Activated CD8-positive, alpha-beta memory T cell treated with anti-CD3 and anti-CD28 coated beads, Interleukin-2, amount 10 ng/mL, durations not matched to agents 7 days and 5 days (primary cell): ENCODE results near the gene LLPH. TPM values are rescaled to one million over a fixed set of nuclear protein-coding genes. Genes with fewer than 3 reads are reported as not detected.

Experiments used
- ATAC-seq: fragments of 150-1000 bp; cut with Tn5 transposase; one replicate; pipeline ENCODE4 v1.10.0; 2021; ENCODE audit warnings: moderate library complexity
- CTCF ChIA-PET: fragments of 350-600 bp; sonication (Branson Sonifier 250); formaldehyde crosslinking; loops from one replicate; lab custom pipeline; 2021; ENCODE audit warnings: antibody characterized with exemption; lab: Charles Lee
- DNase-seq: peaks from one replicate; pipeline ENCODE4 v3.0.0-alpha.2; 2020
- H3K27ac Mint-ChIP-seq: one replicate; pipeline ENCODE4 v1.8.0; 2021; ENCODE audit warnings: mild to moderate bottlenecking, mixed read lengths
- H3K27me3 Mint-ChIP-seq: one replicate; pipeline ENCODE4 v1.8.0; 2021; ENCODE audit warnings: mixed read lengths
- H3K36me3 Mint-ChIP-seq: one replicate; pipeline ENCODE4 v1.8.0; 2021; ENCODE audit warnings: mild to moderate bottlenecking, mixed read lengths
- H3K4me1 Mint-ChIP-seq: one replicate; pipeline ENCODE4 v1.8.0; 2021; ENCODE audit warnings: mixed read lengths
- H3K4me3 Mint-ChIP-seq: one replicate; pipeline ENCODE4 v1.8.0; 2021; ENCODE audit warnings: mild to moderate bottlenecking, moderate library complexity, mixed read lengths
- H3K9me3 Mint-ChIP-seq: one replicate; pipeline ENCODE4 v1.8.0; 2022; ENCODE audit warnings: low read depth, mixed read lengths
- total RNA-seq, 2 experiments: library from RNA; stranded (reverse); gene quantifications; one replicate each; pipeline ENCODE4 v1.2.3, GENCODE V29; 2021

LLPH gene
- total RNA-seq, 2 experiments from 2014 or later: 35.3 to 40.3 TPM

DNA sequence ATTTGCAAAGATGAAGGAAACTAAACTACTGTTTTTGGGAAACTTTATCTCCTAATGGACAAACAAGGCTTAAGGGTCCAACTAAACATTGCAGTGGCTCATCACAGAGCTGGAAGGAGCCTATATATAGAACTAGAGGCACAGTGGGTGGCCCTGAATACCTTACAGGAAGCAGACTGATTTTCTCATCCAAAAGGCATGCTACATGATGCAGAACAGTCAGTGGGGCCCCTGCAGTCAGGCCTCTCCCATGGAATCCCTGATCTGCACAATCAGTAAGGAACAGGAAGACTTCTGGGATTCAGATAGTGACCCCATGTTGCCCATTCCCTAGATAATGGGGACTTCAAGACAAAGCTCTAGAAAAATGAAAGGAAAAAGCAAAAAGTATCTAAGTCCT is 1.9 kb upstream of the LLPH start:
- no peaks in the 10 kb centered on the region for H3K9me3 Mint-ChIP-seq
- H3K27ac Mint-ChIP-seq: no peak overlapping the region
- no peak for DNase-seq
- no peaks in the 10 kb centered on the region for H3K27me3 Mint-ChIP-seq
- CTCF ChIA-PET: interaction anchor here (0.9 kb wide), 1 partner anchor 13 kb away, joined by 3 read pairs; no protein-coding TSS in a partner anchor
- peaks cover 48% of the 10 kb centered on the region for H3K4me1 Mint-ChIP-seq
- ATAC-seq: no peak
- no peak overlapping the region for H3K4me3 Mint-ChIP-seq
- H3K36me3 Mint-ChIP-seq: peaks cover 34% of the 10 kb centered on the region

DNA sequence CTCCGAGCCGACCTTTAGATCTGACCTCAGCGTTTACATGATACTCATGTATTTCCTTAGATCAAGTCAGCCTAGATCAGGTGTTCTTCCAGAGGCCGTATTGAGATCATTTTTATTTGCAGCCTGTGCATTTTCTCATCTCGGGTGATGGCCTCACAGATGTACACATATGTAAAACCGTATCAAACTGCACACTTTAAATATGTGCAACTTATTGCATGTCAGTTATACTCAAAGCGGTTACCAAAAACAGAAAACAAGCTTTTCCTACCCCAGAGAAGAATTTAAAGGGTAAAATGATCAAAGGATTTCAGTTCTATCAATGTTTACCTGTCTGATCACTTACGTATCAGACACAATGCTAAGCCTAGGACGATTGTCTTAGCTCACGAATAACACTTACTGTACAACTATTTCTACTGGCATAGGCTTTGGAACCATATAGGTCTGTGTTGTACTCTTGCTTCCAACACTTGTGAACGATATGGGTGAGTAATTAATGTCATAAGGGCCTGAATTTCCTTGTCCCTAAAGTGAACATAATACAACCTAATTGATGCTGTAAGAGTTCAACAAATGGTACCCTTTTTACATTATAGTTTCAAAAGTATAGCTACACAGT is 628 bp upstream of the LLPH start:
- peaks cover 58% of the 10 kb centered on the region for H3K4me1 Mint-ChIP-seq
- DNase-seq (no peak), ATAC-seq (no peak)
- H3K9me3 Mint-ChIP-seq: no peaks in the 10 kb centered on the region
- H3K27ac Mint-ChIP-seq: peak overlapping the region; percentile 98
- H3K27me3 Mint-ChIP-seq: no peaks in the 10 kb centered on the region
- H3K4me3 Mint-ChIP-seq: peak overlapping the region; percentile 85
- peaks cover 41% of the 10 kb centered on the region for H3K36me3 Mint-ChIP-seq
- CTCF ChIA-PET: interaction anchor here (0.7 to 2.2 kb wide), 5 partner anchors 10 to 38 kb away, joined by 4 to 10 read pairs (median 7); partner anchors contain the start of gene TMBIM4

DNA sequence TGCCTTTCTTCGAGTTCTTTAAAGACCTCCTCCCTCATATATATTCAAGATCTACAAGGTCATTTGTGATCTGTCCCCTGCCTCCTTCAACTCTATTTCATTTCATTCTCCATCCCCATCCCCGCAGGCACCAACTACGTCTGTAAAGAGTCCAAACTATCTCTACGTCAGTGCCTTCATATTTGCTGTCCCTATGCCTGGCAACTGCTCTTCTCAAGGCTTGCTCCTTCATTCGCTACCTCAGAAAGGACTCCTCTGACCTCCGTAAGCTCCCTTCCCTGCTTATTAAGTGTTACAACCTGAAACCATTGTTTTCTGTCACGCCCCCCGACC is 650 bp downstream of the LLPH start:
- DNase-seq (no peak), ATAC-seq (peak; percentile 2)
- Mint-ChIP-seq H3K4me1 (peaks cover 66% of the 10 kb centered on the region), H3K9me3 (no peaks in the 10 kb centered on the region), H3K36me3 (peaks cover 48% of the 10 kb centered on the region), H3K27ac (peak overlapping the region; percentile 98), H3K27me3 (no peaks in the 10 kb centered on the region), H3K4me3 (peak overlapping the region; percentile 85)
- CTCF ChIA-PET: interaction anchor here (0.6 to 2.2 kb wide), 2 partner anchors 22 to 33 kb away, joined by 3 to 7 read pairs; no protein-coding TSS in a partner anchor

DNA sequence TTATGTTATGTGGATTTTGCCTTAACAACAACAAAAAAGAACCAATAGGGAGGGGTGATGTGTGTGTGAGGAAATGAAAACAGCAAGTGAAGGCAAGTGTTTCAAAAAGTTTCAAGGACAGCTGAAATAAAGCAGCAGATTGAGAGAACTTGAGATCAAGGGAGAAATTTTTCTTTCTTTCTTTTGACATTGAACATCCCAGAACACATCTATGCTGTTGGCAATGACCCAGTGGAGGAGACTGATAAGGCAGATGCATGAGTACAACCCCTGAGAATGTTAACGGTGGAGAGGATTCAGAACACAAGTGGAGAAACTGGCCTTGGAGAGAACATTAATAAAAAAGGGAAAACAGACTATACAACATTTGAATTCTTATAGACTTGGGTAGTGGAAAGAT is 2.9 kb downstream of the LLPH start:
- Mint-ChIP-seq H3K4me3 (no peak overlapping the region), H3K4me1 (peaks cover 61% of the 10 kb centered on the region), H3K9me3 (no peaks in the 10 kb centered on the region), H3K27ac (no peak overlapping the region), H3K36me3 (peaks cover 62% of the 10 kb centered on the region), H3K27me3 (no peaks in the 10 kb centered on the region)
- no peak for DNase-seq
- CTCF ChIA-PET: no interaction called here
- ATAC-seq: no peak

DNA sequence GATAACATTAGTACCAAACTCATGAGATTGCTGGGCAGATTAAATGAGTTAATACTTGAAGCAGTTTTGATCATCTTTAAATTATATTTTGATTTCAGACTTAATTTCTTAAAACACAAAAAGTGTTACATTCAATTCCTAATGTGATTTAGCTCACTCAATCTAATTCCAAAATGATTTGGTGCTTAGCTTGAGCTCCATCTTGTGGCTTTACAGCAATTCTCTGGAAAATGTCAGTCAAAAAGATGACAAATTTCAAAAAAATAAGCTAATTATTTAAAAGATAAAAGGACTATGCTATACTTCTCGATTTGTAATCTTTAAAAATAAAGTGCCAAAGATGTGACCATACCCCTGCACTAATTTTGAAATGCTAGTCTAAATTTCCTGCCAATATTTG is 10.1 kb downstream of the LLPH start:
- H3K27me3 Mint-ChIP-seq: no peaks in the 10 kb centered on the region
- no peaks in the 10 kb centered on the region for H3K9me3 Mint-ChIP-seq
- H3K4me1 Mint-ChIP-seq: peaks cover 23% of the 10 kb centered on the region
- CTCF ChIA-PET: interaction anchor here (1.1 to 2.3 kb wide), 3 partner anchors 11 to 25 kb away, joined by 4 to 6 read pairs (median 5); partner anchors contain the start of gene LLPH
- no peak for DNase-seq
- no peak overlapping the region for H3K4me3 Mint-ChIP-seq
- ATAC-seq: no peak
- H3K27ac Mint-ChIP-seq: peak overlapping the region; percentile 32
- peaks cover 45% of the 10 kb centered on the region for H3K36me3 Mint-ChIP-seq

DNA sequence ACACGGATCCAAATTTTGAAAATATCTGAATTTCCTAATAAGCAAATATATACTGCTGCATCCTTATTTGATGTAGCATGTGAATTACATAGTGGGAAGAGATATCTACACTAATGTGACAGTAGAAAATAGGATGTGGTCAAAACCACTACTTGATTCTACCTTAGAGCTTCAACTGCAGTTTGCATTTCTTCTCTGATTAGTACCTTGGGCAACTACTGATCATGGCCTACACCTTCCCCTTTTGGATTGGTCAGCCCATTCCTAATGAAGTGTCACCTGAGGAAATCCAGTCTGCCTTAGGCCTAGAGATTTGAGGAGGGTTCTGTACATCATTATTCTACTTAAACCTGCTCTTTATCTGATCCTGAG is 10.7 kb downstream of the LLPH start:
- H3K27me3 Mint-ChIP-seq: no peaks in the 10 kb centered on the region
- H3K27ac Mint-ChIP-seq: peak overlapping the region; percentile 32
- H3K4me1 Mint-ChIP-seq: peaks cover 18% of the 10 kb centered on the region
- H3K4me3 Mint-ChIP-seq: no peak overlapping the region
- ATAC-seq (no peak), DNase-seq (no peak)
- no peaks in the 10 kb centered on the region for H3K9me3 Mint-ChIP-seq
- CTCF ChIA-PET: interaction anchor here (1.1 to 1.3 kb wide), 2 partner anchors 11 to 12 kb away, joined by 4 to 5 read pairs; partner anchors contain the start of gene LLPH
- H3K36me3 Mint-ChIP-seq: peaks cover 39% of the 10 kb centered on the region

DNA sequence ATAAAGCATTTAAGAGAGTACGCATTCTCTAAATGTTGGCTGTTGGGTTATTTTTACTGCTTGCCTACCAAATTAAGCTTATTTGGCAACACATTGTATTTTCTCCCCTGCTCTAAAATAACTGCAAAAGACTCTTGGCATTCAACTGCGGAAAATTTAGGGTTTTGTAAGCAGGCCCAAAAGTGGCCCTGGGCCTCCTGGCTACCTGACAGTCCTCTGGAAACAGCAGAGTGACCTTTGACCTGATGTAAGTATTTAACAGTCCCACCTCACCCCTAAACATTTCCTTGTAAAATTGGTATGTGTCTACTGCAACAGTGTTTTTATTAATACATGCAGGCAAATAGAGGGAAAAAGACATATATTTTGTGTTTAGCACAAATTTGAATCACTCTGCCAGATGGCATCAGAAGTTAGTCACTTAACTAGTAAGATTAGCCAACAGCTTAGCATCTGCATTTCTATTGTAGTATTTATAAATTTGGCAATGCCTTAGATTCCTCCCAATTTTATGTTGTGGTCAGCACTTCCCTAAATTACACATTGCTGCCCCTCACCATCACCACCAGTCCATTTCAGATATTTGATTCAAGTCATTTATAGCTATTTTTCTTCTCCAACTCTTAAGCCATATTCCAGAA is 11.2 kb downstream of the LLPH start:
- Mint-ChIP-seq H3K27ac (no peak overlapping the region), H3K27me3 (no peaks in the 10 kb centered on the region), H3K4me3 (no peak overlapping the region), H3K9me3 (no peaks in the 10 kb centered on the region), H3K36me3 (peaks cover 35% of the 10 kb centered on the region), H3K4me1 (peaks cover 18% of the 10 kb centered on the region)
- DNase-seq (no peak), ATAC-seq (no peak)
- CTCF ChIA-PET: interaction anchor here (1.3 kb wide), 1 partner anchor 12 kb away, joined by 4 read pairs; the partner anchor contains the start of gene LLPH

DNA sequence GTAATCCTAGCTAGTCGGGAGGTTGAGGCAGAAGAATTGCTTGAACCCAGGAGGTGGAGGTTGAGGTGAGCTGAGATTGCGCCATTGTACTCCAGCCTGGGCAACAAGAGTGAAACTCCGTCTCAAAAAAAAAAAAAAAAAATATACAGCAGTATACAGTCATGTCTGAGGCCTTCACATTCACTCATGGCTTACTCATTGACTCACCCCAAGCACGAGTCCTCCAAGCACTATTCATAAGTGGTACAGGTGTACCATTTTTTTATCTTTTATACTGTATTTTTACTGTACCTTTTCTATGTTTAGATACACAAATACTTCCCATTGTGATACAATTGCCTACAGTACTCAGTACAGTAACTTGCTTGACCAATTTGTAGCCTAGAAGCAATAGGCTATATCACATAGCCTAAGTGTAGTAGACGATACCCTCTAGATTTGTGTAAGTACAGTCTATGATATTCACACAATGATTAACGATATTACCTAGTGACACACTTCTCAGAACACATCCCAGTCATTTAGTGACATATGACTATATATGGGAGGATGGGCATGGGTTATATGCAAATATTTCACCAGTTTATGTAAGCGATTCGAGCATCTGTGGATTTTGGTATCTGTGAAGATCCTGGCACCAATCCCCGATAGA is 12.2 kb downstream of the LLPH start:
- no peak for DNase-seq
- Mint-ChIP-seq H3K4me3 (no peak overlapping the region), H3K36me3 (peaks cover 27% of the 10 kb centered on the region), H3K9me3 (no peaks in the 10 kb centered on the region), H3K4me1 (peaks cover 18% of the 10 kb centered on the region), H3K27me3 (no peaks in the 10 kb centered on the region), H3K27ac (no peak overlapping the region)
- CTCF ChIA-PET: interaction anchor here (0.6 kb wide), 1 partner anchor 1328 kb away, joined by 3 read pairs; no protein-coding TSS in a partner anchor
- ATAC-seq: peak; percentile 36

DNA sequence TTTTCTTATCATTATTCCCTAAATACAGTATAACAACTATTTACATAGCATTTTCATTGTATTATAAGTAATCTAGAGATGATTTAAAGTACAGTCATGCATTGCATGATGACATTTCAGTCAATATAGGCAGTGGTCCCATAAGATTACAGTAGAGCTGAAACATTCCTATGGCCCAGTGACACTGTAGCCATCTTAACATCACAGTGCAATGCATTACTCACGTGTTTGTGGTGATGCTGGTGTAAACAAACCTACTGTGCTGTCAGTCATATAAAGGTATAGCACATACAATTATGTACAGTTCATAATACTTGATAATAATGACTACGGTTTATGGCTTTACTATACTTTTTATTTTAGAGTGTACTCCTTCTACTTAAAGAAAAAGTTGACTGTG is 13.3 kb downstream of the LLPH start:
- ATAC-seq (no peak), DNase-seq (no peak)
- H3K4me3 Mint-ChIP-seq: no peak overlapping the region
- H3K4me1 Mint-ChIP-seq: peaks cover 18% of the 10 kb centered on the region
- H3K36me3 Mint-ChIP-seq: peaks cover 20% of the 10 kb centered on the region
- no peaks in the 10 kb centered on the region for H3K27me3 Mint-ChIP-seq
- CTCF ChIA-PET: interaction anchor here (1.3 kb wide), 1 partner anchor 9 kb away, joined by 3 read pairs; no protein-coding TSS in a partner anchor
- no peaks in the 10 kb centered on the region for H3K9me3 Mint-ChIP-seq
- H3K27ac Mint-ChIP-seq: no peak overlapping the region

DNA sequence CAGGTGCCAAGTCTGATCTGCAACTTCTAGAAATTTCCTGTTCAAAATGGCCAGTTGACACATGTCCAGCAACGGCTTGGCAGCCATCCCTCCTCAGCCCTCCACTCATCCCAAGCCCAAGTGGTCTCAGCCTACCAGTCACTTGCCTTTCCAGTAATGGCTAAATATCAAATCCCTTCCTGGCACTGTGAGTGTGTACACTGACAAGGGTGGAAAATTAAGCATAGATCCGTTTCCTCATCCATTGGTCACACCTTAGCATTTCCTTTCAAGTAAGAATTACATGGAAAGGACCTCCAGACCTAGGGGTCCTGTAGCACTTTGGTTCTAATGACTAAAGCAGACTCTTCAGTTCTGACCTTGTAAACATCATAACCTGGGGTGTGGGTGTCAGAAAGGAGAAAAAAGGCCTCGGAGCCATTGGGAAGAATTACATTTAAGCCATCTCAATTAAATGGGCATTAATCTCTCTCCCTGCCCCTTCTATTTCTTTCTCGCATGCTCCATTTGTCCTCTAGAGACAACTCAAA is 15.4 kb downstream of the LLPH start:
- Mint-ChIP-seq H3K4me1 (peaks cover 11% of the 10 kb centered on the region), H3K9me3 (no peaks in the 10 kb centered on the region), H3K36me3 (peaks cover 10% of the 10 kb centered on the region), H3K4me3 (no peak overlapping the region), H3K27me3 (peaks cover 2% of the 10 kb centered on the region), H3K27ac (no peak overlapping the region)
- CTCF ChIA-PET: no interaction called here
- DNase-seq (no peak), ATAC-seq (no peak)

DNA sequence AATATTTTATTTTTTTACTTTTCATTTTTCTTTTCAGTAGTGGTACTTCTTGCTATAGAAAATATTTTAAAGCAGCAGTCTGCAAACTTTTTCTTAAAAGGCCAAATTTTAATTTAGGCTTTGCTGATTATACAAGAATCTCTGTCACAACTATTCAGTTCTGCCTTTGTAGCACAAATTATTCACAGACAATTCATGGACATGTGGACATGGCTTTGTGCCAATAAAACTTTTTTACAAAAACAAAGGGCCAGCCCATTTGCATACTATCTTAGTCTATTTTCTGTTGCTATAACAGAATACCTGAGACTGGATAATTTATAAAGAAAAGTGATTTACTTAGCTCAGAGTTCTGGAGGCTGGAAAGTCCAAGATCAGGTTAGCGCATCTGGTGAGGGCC is 17.1 kb downstream of the LLPH start:
- CTCF ChIA-PET: no interaction called here

DNA sequence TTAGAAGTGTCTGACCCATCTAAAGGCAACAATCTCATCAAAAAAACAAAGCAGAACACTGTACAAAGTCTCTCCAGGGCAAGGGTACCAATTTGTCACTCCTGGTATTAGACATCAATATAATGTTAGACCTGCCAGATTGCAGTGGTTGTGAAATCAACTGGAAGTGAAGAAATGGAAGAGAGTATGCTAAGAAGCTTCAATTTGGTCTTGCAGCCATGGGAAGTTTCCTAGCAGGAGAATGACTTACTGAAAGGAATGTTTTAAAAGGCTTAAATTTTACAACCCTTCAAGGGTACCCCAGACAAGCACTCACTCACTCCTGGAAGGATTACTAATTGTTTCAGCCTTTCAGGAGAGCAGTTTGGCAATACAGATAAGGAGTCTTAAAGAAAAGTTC is 18.9 kb downstream of the LLPH start:
- Mint-ChIP-seq H3K36me3 (no peaks in the 10 kb centered on the region), H3K27ac (no peak overlapping the region), H3K27me3 (peaks cover 4% of the 10 kb centered on the region), H3K9me3 (no peaks in the 10 kb centered on the region), H3K4me1 (peaks cover 5% of the 10 kb centered on the region), H3K4me3 (no peak overlapping the region)
- CTCF ChIA-PET: no interaction called here
- no peak for DNase-seq
- ATAC-seq: no peak

More for the DNA sequence above, 17.1 kb downstream of the LLPH start:
- Mint-ChIP-seq H3K27ac (no peak overlapping the region), H3K4me1 (peaks cover 3% of the 10 kb centered on the region), H3K4me3 (no peak overlapping the region), H3K27me3 (peaks cover 2% of the 10 kb centered on the region), H3K36me3 (peaks cover 3% of the 10 kb centered on the region), H3K9me3 (no peaks in the 10 kb centered on the region)
- ATAC-seq (no peak), DNase-seq (no peak)

DNA sequence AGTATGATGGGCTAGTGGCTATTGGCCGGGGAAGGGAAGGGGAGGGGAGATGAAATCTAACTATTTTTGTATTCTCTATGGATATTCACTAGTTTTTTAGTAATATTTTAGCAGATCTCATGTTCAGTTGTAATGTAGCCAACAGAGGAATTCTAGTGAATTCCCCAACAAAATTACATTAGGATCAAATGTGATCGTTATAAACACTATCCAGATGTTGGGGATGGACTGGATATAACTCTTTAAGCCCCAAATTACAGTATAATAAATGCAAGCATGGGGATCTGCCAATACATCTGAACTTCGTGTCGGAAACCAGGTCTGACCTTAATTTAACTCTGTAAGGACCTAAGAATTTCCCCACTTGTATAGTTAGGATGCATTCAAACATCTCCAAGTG is 21.5 kb downstream of the LLPH start:
- ATAC-seq (no peak), DNase-seq (no peak)
- H3K4me3 Mint-ChIP-seq: no peak overlapping the region
- H3K27ac Mint-ChIP-seq: no peak overlapping the region
- no peaks in the 10 kb centered on the region for H3K9me3 Mint-ChIP-seq
- H3K27me3 Mint-ChIP-seq: peaks cover 19% of the 10 kb centered on the region
- H3K36me3 Mint-ChIP-seq: no peaks in the 10 kb centered on the region
- CTCF ChIA-PET: interaction anchor here (1.2 kb wide), 1 partner anchor 13 kb away, joined by 3 read pairs; no protein-coding TSS in a partner anchor
- peaks cover 5% of the 10 kb centered on the region for H3K4me1 Mint-ChIP-seq
